ENCODE data around the gene SIPA1L3. TPM values are rescaled to one million over a fixed set of nuclear protein-coding genes. Genes with fewer than 3 reads are reported as not detected.

SIPA1L3 gene
- polyA plus RNA-seq, 2 of the 4 experiments (the other 2 are of a cell fraction): 28.9 to 50.6 TPM

- ChIA-PET POLR2A (no interaction called here), CTCF (interaction anchor here (0.6 to 7.2 kb wide), 22 partner anchors 9 to 246 kb away, joined by 3 to 129 read pairs (median 5); partner anchors contain the start of genes CATSPERG, PPP1R14A, SIPA1L3 and WDR87)
- Histone ChIP-seq H3K27ac (no peak overlapping the region), H3K9me3 (no peaks in the 10 kb centered on the region), H3K4me3 (no peak overlapping the region), H3K4me2 (no peak overlapping the region), H3K4me1 (no peaks in the 10 kb centered on the region)
- WGBS (ENCODE audit: missing lambda C conversion rate): 96% methylated on average over 13 of the region's 13 CpGs
- no peak for DNase-seq (ENCODE audit: low read depth in 1 of 2, low spot score in 1 of 2)
- no peak for FAIRE-seq
- ATAC-seq: no peak
- TF ChIP-seq FOXS1 (CRISPR knock-in tag; IDR thresholded peaks at IDR 0.05) (no peak), NFE2L2 (conservative IDR thresholded peaks at IDR 0.05; ENCODE audit: low read length) (no peak), POLR2A (IDR thresholded peaks at IDR 0.05; ENCODE audit: low read length) (no peak), MAZ (IDR thresholded peaks at IDR 0.05; ENCODE audit: borderline replicate concordance, low read depth, low read length) (no peak), RCOR1 (IDR thresholded peaks at IDR 0.05; ENCODE audit: low read depth, low read length) (no peak), TFCP2L1 (CRISPR knock-in tag; IDR thresholded peaks at IDR 0.05) (no peak), PBX3 (IDR thresholded peaks at IDR 0.05) (no peak), HOXA7 (CRISPR knock-in tag; IDR thresholded peaks at IDR 0.05) (no peak), KDM1A (IDR thresholded peaks at IDR 0.05; ENCODE audit: low read depth) (no peak), MYC (IDR thresholded peaks at IDR 0.05; ENCODE audit: borderline replicate concordance, low read length) (no peak), HOXB5 (CRISPR knock-in tag; IDR thresholded peaks at IDR 0.05) (no peak), NR3C1 (IDR thresholded peaks at IDR 0.05) (no peak), CHD4 (IDR thresholded peaks at IDR 0.05; ENCODE audit: borderline replicate concordance) (no peak), CEBPB (IDR thresholded peaks at IDR 0.05) (no peak), EP300 (IDR thresholded peaks at IDR 0.05) (no peak), JUNB (IDR thresholded peaks at IDR 0.05) (no peak), MAX (IDR thresholded peaks at IDR 0.05) (no peak), ZNF302 (CRISPR knock-in tag; IDR thresholded peaks at IDR 0.05) (no peak), PHF8 (IDR thresholded peaks at IDR 0.05; ENCODE audit: borderline replicate concordance, low read depth) (no peak), FOSB (CRISPR knock-in tag; IDR thresholded peaks at IDR 0.05) (no peak)
These were observed 234.1 kb downstream of the SIPA1L3 start for GRCh38 chr19:38141108-38141507.

- no peak overlapping the region for H3K27ac ChIP-seq
These were observed 235.4 kb downstream of the SIPA1L3 start for GRCh38 chr19:38142176-38143035.

More at GRCh38 chr19:38142176-38143035, 235.4 kb downstream of the SIPA1L3 start:
- H3K9me3 ChIP-seq: no peaks in the 10 kb centered on the region
- CTCF ChIA-PET: interaction anchor here (0.5 to 7.2 kb wide), 62 partner anchors 8 to 1800 kb away, joined by 3 to 129 read pairs (median 5); partner anchors contain the start of genes CATSPERG, PPP1R14A, SIPA1L3 and WDR87
- ATAC-seq (peak; percentile 84 to 90), DNase-seq (ENCODE audit: low read depth in 1 of 2, low spot score in 1 of 2) (peak; percentile 81 to 98), FAIRE-seq (peak; percentile 18)
- no peak overlapping the region for H3K4me3 ChIP-seq
- POLR2A ChIA-PET: interaction anchor here (0.5 kb wide), 1 partner anchor 98 kb away, joined by 5 read pairs; no protein-coding TSS in a partner anchor
- no peaks in the 10 kb centered on the region for H3K4me1 ChIP-seq
- no peak overlapping the region for H3K4me2 ChIP-seq
- WGBS (ENCODE audit: missing lambda C conversion rate): 68% methylated on average over 17 of the region's 17 CpGs
- TF ChIP-seq JUN (IDR thresholded peaks at IDR 0.05): no peak
- no peak for TF ChIP-seq HOXB13 (CRISPR knock-in tag; IDR thresholded peaks at IDR 0.05; ENCODE audit: low read depth)
- no peak for TF ChIP-seq CEBPB (IDR thresholded peaks at IDR 0.05)
- no peak for TF ChIP-seq FOSB (CRISPR knock-in tag; IDR thresholded peaks at IDR 0.05)
- TF ChIP-seq SMC3 (IDR thresholded peaks at IDR 0.05): peak; percentile 62
- TF ChIP-seq TP53 (CRISPR knock-in tag; IDR thresholded peaks at IDR 0.05): no peak
- TF ChIP-seq RFX5 (IDR thresholded peaks at IDR 0.05): no peak
- TF ChIP-seq RAD21 (conservative IDR thresholded peaks at IDR 0.05 in 1 of 2, IDR thresholded peaks at IDR 0.05 in 1 of 2): peak; percentile 73 to 91
- TF ChIP-seq CTCF (IDR thresholded peaks at IDR 0.05): peak; percentile 86
- no peak for TF ChIP-seq ZSCAN20 (CRISPR knock-in tag; IDR thresholded peaks at IDR 0.05)
- TF ChIP-seq FOXS1 (CRISPR knock-in tag; IDR thresholded peaks at IDR 0.05): no peak
- TF ChIP-seq MAFK (IDR thresholded peaks at IDR 0.05; ENCODE audit: partially characterized antibody): no peak
- no peak for TF ChIP-seq FOSL2 (IDR thresholded peaks at IDR 0.05)
- no peak for TF ChIP-seq FOSL2 (CRISPR knock-in tag; IDR thresholded peaks at IDR 0.05)
- TF ChIP-seq PBX3 (IDR thresholded peaks at IDR 0.05): no peak
